Measurements from ENCODE around the gene SLC25A33.
"Not testable (repeated sequence)": the region's sequence is repeated elsewhere in the genome, so short reads cannot be mapped to it uniquely, and the experiment has no call there.

Gene SLC25A33, protein sequence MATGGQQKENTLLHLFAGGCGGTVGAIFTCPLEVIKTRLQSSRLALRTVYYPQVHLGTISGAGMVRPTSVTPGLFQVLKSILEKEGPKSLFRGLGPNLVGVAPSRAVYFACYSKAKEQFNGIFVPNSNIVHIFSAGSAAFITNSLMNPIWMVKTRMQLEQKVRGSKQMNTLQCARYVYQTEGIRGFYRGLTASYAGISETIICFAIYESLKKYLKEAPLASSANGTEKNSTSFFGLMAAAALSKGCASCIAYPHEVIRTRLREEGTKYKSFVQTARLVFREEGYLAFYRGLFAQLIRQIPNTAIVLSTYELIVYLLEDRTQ

DNA sequence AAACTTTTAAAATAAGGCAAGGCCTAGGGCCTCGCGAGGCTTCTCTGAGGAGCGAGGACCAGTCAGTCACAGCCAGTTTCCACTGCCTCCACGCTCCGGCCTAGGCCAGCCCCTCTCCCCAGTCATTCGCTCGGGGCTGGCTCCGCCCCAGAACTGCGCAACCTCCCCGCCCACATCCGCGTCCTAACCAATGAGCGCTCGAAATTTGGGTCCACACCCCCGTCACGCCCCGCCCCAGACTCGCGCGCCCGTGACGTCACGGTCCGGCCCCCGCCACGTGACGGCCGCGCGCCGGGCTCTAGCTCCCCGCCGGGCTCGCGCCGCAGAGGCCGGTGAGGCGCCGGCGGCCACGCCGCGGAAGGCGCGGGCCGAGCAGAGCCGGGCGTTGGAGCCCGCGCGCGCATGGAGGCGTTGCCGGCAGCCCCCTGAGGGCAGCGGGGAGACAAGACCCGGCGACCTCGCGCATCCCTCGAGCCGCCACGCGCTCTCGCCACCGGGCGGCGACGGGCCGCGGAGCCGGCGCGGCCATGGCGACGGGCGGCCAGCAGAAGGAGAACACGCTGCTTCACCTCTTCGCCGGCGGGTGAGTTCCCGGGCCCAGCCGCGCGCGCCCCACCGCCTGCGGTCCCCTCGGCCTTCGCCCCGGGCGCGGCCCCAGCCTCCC is at the start of gene SLC25A33:
SLC25A33 (plus strand) TSS at position 301 of the 664 bp plus-strand sequence; CDS start at position 528, 227 bp downstream.
- peak; percentile 97 for DNase-seq

DNA sequence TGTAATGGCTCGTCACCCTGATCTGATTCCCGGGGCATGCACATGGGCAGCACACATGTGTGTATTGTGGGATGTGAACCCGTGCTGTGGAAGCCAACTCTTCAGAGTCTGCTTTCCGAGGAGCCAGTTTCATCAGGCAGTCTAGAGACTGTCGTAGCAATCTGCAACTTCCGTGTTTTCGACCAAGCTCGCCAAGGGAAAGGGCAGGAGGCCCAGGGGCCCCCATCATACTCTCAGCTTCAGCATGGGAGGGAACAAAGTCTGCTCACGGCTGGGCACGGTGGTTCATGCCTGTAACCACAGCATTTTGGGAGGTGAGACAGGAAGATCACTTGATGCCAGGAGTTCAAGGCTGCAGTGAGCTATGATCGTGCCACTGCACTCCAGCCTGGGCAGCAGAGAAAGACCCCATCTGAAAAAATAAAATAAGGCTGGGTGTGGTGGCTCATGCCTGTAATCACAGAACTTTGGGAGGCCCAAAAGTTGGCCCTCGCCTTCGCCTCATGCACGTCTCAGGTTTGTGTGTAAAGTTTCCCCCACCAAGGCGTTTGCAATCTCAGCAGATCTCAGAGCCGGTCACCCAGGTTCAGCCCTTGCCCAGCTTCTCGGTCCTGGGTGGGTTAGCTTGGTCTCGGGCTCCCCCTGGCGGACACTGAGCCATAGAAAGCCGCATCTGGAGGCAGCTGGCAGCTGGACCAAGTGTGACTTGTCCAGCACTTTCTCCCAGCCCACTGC is 48.5 kb upstream of the SLC25A33 start:
- DNase-seq: peak; percentile 81

DNA sequence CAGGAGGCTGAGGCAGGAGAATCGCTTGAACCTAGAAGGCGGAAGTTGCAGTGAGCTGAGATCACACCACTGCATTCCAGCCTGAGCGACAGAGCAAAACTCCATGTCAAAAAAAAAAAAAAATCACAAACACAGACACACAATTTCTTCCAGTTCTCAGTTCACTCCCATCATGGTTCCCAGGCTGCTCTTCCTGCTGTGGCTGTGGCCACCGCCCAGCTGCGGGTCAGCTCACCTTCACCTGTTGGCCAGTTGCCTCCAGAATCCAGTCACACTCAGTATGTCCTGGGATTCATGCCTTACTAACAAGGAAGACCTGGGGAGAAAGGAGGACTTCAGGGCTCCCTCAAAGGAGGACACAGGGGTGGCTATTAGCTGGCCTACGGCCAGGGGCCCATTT is 45.9 kb upstream of the SLC25A33 start:
- DNase-seq: no peak

- peak; percentile 69 for DNase-seq
These were observed 44.1 kb upstream of the SLC25A33 start for GRCh38 chr1:9494936-9495758.

DNA sequence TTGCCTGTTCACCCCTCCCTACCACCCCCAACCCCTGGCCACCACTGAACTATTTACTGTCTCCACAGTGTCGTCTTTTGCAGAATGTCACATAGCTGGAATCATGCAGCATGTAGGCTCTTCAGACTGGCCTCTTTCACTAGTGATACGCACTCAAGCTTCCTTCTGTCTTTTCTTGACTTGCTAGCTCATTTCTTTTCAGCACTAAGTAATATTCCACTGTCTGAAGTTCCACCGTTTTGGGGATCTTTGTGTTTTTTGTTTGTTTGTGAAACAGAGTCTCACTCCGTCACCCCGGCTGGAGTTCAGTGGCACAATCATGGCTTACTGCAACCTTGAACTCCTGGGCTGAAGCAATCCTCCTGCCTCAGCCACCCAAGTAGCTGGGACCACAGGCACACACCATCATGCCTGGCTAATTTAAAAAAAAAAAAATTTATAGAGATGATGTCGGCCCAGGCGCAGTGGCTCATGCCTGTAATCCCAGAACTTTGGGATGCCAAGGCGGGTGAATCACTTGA is 43.4 kb upstream of the SLC25A33 start:
- no peak for DNase-seq

DNA sequence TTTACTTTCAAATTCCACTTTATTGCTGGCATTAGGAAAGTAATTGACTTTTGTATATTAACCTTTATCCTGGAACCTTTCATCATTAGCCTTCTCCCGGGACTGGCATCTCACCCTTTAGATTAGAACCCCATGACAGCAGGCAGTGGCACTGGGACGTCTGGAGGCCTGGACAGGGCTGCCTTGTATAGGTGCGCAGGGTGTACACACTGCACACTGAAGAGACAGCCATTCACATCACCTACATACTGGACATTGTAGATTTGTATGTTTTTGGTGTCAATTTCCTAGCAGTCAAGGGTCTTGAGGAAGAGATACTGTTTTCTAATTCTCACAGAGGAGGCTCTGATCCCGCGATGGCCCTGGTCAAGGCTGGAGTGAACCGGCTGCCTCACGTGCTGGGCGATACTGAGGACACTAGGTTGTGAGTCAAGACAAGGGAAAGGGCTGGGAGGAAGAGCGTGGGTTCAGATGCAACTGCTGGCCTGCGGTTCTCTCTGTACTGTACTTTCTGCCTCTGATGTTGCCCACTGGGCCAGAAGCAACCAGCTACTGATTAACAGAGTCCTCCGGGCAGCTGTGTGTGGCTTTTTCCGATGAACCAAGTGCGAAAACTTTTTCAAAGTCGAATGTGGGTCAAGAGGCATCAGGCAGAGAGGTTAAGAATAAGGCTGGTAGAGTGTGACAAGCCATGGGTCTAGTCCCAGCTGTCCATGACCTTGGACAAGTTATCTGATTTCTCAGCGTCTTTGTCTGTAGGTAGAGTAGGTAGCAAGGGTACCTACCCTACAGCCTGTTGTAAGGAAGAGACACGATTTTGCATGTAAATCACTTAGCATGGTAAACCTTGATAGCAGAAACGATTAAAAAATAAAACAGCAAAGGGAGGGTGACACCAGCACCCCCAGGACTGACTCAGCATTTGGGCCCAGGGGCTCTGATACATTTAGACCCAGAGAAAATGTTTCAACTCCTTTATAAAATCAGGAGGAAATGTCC is 38.2 kb upstream of the SLC25A33 start:
- DNase-seq: no peak

DNA sequence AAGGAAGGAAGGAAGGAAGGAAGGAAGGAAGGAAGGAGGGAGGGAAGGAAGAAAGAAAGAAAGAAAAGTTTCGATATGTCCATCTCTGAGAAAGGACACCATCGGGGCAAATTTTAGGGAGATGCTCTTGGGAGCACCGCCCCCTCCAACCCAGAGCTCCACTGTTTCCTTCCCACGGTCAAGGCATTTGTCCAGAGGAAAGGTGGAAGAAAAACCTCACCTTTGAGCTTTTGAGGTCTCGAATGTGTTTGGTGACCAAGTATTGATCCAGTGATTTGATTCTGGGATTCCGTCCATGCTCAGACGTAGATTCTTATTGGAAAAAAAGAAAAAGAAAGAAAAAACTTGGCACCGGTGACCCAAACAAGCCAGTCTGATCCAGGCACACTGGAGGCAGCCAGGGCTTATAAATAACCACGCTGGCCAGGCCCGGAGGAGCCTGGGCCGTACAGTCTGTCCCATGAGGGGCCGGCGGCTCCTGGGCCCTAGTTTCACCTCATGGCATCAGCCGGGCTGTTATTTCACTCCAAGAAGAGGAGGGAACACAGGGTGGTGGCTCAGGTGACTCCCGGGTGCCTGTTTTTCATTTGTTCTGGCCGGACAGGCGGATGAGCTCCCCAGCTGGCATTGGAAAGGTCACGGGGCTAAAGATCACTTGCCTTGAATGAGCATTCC is 36.1 kb upstream of the SLC25A33 start:
- DNase-seq: no peak

DNA sequence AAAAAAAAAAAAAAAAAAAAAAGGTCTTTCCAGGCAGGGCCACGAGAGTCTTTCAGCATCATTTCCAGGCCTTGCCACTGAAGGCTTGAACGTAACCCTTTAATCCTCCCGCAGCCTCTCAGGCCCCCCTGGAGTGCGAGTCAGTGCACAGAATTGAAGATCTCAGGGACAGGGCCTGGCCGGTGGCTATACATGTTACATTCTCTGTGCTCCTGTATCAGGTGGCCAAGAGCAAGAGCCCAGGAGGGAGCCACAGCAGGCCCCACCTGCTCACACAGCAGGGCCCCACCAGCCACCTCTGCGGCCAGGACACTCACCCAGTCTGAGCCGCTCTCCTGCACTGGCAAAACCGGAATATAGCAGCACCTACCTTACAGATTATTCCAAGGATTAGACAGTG is 34.1 kb upstream of the SLC25A33 start:
- DNase-seq: no peak

GRCh38 chr1:9506901-9507300 is 32.4 kb upstream of the SLC25A33 start:
- no peak for DNase-seq

GRCh38 chr1:9510130-9510529 is 29.1 kb upstream of the SLC25A33 start:
- no peak for DNase-seq

DNA sequence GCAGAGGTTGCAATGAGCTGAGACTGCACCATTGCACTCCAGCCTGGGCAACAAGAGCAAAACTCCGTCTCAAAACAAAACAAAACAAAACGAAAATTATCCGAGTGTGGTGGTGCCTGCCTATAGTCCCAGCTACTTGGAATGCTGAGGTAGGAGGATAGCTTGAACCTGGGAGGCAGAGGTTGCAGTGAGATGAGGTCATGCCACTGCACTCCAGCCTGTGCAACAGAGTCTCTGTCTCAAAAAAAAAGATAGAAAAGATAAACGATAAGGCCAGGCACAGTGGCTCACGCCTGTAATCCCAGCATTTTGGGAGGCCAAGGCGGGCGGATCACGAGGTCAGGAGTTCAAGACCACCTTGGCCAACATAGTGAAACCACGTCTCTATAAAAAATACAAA is 23.7 kb upstream of the SLC25A33 start:
- not testable (repeated sequence) for DNase-seq

DNA sequence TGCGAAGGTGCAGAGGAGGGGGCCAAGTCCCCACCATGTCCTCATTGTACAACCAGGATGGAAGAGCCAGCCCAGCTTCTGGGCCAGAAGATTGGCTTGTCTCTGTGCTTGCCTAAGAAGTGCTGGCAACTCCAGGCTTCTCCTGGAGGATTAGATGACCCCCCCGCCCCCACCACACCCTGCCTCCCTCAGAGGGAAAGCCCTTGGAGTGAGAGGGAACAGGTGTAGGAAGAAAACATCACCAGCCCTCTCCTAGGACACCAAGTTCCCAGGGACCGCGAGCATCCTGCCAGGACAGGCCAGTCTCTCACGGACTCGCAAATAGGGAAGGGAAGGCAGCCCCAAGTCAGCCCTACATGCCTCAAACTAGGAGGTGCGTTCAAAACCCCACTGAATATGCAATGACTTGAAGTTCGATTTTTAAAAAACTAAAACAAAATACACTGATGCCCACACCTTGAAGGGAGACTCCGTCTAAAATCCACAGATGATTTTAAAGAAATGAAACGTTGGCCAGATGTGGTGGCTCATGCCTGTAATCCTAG is 20.7 kb upstream of the SLC25A33 start:
- DNase-seq: no peak

GRCh38 chr1:9520411-9520810 is 18.9 kb upstream of the SLC25A33 start:
- no peak for DNase-seq

GRCh38 chr1:9529190-9529589 is 10.1 kb upstream of the SLC25A33 start:
- no peak for DNase-seq

DNA sequence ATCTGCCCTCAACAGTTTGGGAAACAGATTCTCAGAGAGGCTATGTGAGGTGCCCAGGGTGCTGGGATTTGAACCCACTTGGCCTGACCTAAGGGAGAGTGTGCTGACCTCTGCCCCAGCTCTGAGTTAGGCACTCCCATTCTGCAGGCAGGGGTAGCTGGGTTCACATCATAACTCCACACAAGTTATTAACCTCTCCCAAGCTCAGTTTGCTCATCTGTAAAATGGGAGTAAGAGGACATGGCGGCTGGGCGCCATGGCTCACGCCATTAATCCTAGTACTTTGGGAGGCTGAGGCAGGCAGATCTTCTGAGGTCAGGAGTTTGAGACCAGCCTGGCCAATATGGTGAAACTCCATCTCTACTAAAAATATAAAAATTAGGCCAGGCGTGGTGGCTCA is 8.9 kb upstream of the SLC25A33 start:
- no peak for DNase-seq

GRCh38 chr1:9534953-9535352 is 4.3 kb upstream of the SLC25A33 start:
- DNase-seq: no peak

- no peak for DNase-seq
These were observed 3.0 kb upstream of the SLC25A33 start for GRCh38 chr1:9536301-9536700.

GRCh38 chr1:9537863-9538668 is 1.2 kb upstream of the SLC25A33 start:
- no peak for DNase-seq

GRCh38 chr1:9538669-9539164 is 548 bp upstream of the SLC25A33 start:
- peak; percentile 15 for DNase-seq
